Neural progenitor cell (in vitro differentiated cells): ENCODE measurements around the gene MTX1.

Experiments used
- EZH2 ChIP-seq: fragments of 200-600 bp; sonication (generic); IDR thresholded peaks from 2 replicates; pipeline ENCODE4 v1.6.1; 2017; ENCODE audit warnings: antibody characterized with exemption, mild to moderate bottlenecking, moderate library complexity
- EZH2phosphoT487 ChIP-seq: fragments of 200-600 bp; sonication (generic); IDR thresholded peaks from 2 replicates; pipeline ENCODE4 v1.6.1; 2017; ENCODE audit warnings: antibody characterized with exemption
- TF ChIP-seq, protein P1 (sequence below): fragments of 200-600 bp; sonication (generic); IDR thresholded peaks from 2 replicates; pipeline ENCODE4 v1.5.1; 2017; ENCODE audit warnings: antibody characterized with exemption, mild to moderate bottlenecking

DNA sequence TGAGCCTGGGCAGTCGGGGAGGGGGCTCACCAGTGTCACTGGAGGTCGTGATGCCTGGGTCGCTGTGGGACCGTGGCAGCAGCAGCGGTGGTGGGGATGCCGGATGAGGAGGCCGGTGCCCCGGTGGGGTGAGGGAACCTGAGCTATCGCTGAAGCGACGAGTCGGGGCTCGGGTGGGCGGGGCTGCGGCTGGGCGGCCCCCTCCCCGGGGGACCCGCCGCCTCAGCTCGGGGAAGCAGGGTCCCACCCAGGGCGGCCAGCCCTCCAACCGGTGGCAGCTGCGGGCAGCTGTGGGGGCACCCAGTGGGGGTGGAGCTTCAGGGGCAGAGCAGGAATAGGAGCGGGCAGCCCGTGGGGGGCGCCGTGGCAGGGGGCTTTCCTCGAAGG is 41.7 kb downstream of the MTX1 start:
- TF ChIP-seq, protein P1, sequence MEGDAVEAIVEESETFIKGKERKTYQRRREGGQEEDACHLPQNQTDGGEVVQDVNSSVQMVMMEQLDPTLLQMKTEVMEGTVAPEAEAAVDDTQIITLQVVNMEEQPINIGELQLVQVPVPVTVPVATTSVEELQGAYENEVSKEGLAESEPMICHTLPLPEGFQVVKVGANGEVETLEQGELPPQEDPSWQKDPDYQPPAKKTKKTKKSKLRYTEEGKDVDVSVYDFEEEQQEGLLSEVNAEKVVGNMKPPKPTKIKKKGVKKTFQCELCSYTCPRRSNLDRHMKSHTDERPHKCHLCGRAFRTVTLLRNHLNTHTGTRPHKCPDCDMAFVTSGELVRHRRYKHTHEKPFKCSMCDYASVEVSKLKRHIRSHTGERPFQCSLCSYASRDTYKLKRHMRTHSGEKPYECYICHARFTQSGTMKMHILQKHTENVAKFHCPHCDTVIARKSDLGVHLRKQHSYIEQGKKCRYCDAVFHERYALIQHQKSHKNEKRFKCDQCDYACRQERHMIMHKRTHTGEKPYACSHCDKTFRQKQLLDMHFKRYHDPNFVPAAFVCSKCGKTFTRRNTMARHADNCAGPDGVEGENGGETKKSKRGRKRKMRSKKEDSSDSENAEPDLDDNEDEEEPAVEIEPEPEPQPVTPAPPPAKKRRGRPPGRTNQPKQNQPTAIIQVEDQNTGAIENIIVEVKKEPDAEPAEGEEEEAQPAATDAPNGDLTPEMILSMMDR = no peak
- TF ChIP-seq EZH2 (no peak), EZH2phosphoT487 (no peak)
